ENCODE data around the gene ACTN4.

The ACTN4 gene

GRCh38 chr19:38706792-38707511 is 59.5 kb downstream of the ACTN4 start:
- no peak overlapping the region for H3K4me3 ChIP-seq (ENCODE audit: low read depth, low read length)
- DNase-seq (ENCODE audit: low read depth, low spot score): no peak
- in situ Hi-C loops (cut with HindIII; ENCODE audit: low sequenced_read_pairs): no loop called here
- TF ChIP-seq, protein P1, sequence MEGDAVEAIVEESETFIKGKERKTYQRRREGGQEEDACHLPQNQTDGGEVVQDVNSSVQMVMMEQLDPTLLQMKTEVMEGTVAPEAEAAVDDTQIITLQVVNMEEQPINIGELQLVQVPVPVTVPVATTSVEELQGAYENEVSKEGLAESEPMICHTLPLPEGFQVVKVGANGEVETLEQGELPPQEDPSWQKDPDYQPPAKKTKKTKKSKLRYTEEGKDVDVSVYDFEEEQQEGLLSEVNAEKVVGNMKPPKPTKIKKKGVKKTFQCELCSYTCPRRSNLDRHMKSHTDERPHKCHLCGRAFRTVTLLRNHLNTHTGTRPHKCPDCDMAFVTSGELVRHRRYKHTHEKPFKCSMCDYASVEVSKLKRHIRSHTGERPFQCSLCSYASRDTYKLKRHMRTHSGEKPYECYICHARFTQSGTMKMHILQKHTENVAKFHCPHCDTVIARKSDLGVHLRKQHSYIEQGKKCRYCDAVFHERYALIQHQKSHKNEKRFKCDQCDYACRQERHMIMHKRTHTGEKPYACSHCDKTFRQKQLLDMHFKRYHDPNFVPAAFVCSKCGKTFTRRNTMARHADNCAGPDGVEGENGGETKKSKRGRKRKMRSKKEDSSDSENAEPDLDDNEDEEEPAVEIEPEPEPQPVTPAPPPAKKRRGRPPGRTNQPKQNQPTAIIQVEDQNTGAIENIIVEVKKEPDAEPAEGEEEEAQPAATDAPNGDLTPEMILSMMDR (IDR thresholded peaks at IDR 0.05; ENCODE audit: low read depth, low read length): no peak

DNA sequence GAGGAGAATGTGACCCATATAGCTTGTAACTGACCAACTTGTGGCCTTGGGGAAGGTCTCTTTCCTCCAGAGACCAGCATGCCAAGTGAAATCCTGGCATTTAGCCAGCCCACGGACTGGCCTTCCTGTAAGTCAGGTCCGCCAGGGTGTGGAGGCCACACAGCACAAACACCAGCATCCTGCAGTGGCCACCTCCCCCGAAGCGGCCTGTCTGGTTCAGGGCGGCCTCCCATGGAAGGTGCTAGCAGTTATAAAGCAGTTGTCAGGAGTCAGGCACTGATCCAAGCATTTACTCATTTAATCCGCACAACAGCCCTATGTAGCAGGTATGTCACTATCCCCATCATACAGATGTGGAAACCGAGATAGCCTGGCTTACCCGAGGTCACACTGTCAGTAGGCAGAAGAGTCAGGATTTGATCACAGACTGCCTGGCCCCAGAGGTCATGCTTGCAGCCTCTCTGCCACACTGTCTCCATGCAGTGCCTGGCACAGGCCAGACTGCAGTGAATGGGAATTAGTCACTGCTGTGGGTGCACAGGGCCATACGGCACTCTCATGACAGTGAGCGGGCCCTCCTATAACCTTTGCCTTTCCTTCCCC is 60.2 kb downstream of the ACTN4 start:
- TF ChIP-seq, protein P1 (IDR thresholded peaks at IDR 0.05; ENCODE audit: low read depth, low read length): no peak
- DNase-seq (ENCODE audit: low read depth, low spot score): peak; percentile 57
- in situ Hi-C loops (cut with HindIII; ENCODE audit: low sequenced_read_pairs): no loop called here
- no peak overlapping the region for H3K4me3 ChIP-seq (ENCODE audit: low read depth, low read length)

DNA sequence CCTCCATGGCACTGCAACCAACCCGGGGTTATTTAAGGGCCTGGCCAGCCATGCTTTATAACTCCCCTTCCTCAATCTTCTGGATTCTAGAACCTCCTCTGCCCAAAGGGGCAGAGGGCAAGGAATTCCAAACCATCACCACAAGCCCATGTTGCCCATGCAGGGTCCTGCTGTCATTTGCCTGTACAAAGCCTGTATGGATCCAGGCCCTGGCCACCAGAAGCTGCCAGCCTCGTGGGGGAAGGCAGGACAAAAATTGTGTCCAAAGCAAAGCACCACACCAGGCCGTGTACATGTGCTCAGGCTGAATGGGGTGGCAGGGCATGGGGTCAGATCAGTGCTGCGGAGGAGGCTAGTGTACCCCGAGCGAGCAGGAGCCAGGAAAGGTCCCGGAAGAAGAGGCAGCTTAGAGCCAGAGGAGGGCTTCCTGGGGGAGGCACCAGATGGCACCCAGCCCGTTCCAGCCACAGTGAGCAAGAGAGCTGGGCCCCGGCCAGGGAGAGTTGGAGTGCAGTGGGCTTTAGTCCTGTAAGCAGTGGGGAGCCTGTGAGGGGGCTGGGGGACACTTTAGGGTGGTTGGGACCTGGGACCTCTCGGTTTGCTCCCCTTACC is 61.1 kb downstream of the ACTN4 start:
- DNase-seq (ENCODE audit: low read depth, low spot score): no peak
- TF ChIP-seq, protein P1 (IDR thresholded peaks at IDR 0.05; ENCODE audit: low read depth, low read length): no peak
- H3K4me3 ChIP-seq (ENCODE audit: low read depth, low read length): no peak overlapping the region
- in situ Hi-C loops (cut with HindIII; ENCODE audit: low sequenced_read_pairs): no loop called here

DNA sequence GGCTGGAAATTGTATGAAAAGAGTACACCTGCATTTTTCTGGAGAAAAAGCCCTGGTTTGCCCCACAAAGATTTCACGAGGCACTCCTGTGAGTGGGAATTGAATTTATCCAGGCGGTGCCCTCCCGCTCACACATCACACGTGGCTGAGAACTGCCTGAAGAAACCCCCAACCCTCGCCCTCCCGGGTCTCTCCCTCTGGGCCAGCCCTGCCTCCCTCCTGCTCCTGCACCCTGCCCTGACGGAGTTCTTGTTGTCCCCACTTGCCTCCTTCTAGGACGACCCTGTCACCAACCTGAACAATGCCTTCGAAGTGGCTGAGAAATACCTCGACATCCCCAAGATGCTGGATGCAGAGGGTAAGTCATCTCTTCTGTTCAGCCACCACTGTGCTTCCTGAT is 61.7 kb downstream of the ACTN4 start:
- TF ChIP-seq, protein P1 (IDR thresholded peaks at IDR 0.05; ENCODE audit: low read depth, low read length): no peak
- DNase-seq (ENCODE audit: low read depth, low spot score): no peak
- in situ Hi-C loops (cut with HindIII; ENCODE audit: low sequenced_read_pairs): no loop called here
- no peak overlapping the region for H3K4me3 ChIP-seq (ENCODE audit: low read depth, low read length)

GRCh38 chr19:38709671-38710415 is 62.4 kb downstream of the ACTN4 start:
- no peak for DNase-seq (ENCODE audit: low read depth, low spot score)
- H3K4me3 ChIP-seq (ENCODE audit: low read depth, low read length): no peak overlapping the region
- in situ Hi-C loops (cut with HindIII; ENCODE audit: low sequenced_read_pairs): no loop called here
- TF ChIP-seq, protein P1 (IDR thresholded peaks at IDR 0.05; ENCODE audit: low read depth, low read length): no peak

- TF ChIP-seq, protein P1 (IDR thresholded peaks at IDR 0.05; ENCODE audit: low read depth, low read length): no peak
- in situ Hi-C loops (cut with HindIII; ENCODE audit: low sequenced_read_pairs): no loop called here
- DNase-seq (ENCODE audit: low read depth, low spot score): no peak
- H3K4me3 ChIP-seq (ENCODE audit: low read depth, low read length): no peak overlapping the region
These were observed 62.9 kb downstream of the ACTN4 start for GRCh38 chr19:38710416-38710702.

Data from astrocyte of the spinal cord (primary cell).